HG03354 (cell line): ENCODE data around the gene MAP3K7CL.

Experiments used
- ATAC-seq: cut with Tn5 transposase; IDR thresholded peaks from one replicate; pipeline ENCODE4 v1.9.1; 2021; ENCODE audit warnings: mild to moderate bottlenecking; ENCODE audit not compliant: unreplicated experiment, poor library complexity, severe bottlenecking

MAP3K7CL gene

DNA sequence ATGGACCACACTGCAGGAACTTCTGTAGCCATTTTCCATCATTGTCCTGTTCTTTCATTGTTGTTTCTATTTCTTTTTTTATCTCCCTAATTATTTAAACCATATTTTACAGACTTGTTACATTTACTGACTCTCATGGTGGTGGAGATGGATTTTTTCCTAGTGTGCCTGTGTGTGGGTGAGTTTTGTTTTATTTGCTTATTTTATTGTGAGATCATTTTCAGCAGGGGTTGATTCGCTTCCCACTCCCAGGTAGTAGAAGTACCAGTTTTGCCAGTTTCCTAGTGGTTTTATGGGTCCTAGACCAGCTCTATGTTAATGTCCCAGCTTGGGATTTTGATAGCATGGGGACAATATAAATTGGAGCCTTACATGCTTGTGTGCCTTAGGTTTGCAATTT is 88.3 kb downstream of the MAP3K7CL start:
- no peak for ATAC-seq

GRCh38 chr21:29219165-29219770 is 88.8 kb downstream of the MAP3K7CL start:
- no peak for ATAC-seq

GRCh38 chr21:29221253-29221744 is 90.9 kb downstream of the MAP3K7CL start:
- no peak for ATAC-seq

DNA sequence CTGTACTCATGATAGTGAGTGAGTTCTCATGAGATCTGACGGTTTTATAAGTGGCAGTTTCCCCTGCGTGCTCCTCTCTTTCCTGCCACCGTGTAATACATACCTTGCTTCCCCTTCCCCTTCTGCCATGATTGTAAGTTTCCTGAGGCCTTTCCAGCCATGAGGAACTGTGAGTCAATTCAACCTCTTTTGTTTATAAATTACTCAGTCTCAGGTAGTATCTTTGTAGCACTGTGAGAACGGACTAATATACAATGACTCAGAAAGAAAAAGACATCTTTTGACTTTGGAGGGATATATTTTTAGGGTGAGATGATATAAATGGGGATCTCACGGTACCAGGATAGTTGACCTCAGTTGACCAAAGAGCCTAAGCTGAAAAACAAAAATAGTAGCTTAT is 93.6 kb downstream of the MAP3K7CL start:
- no peak for ATAC-seq
